OCI-LY1 (cell line): ENCODE data around the gene MEAK7.

Source experiments
- H2AFZ ChIP-seq: fragments of 200-600 bp; sonication (generic), shearing (Covaris generic); 2 replicates; pipeline ENCODE4 v1.6.0; 2014; ENCODE audit warnings: antibody characterized with exemption, mild to moderate bottlenecking, low read length
- H3F3A ChIP-seq: fragments of 200-600 bp; sonication (generic), shearing (Covaris generic); 2 replicates; pipeline ENCODE4 v1.6.0; 2014; ENCODE audit warnings: mild to moderate bottlenecking, antibody characterized with exemption, low read length, moderate library complexity; ENCODE audit not compliant: insufficient read depth
- H3K27ac ChIP-seq: fragments of 200-600 bp; sonication (generic); 2 replicates; pipeline ENCODE4 v1.5.1; 2014; ENCODE audit warnings: low read length, mixed run types, mild to moderate bottlenecking, low read depth; ENCODE audit not compliant: poor library complexity, severe bottlenecking
- H3K27me3 ChIP-seq: fragments of 200-600 bp; sonication (generic); 2 replicates; pipeline ENCODE4 v1.6.0; 2014; ENCODE audit warnings: antibody characterized with exemption, mild to moderate bottlenecking, low read length, moderate library complexity; ENCODE audit not compliant: insufficient read depth
- H3K36me3 ChIP-seq: fragments of 200-600 bp; sonication (generic); 2 replicates; pipeline ENCODE4 v1.6.1; 2014; ENCODE audit warnings: mild to moderate bottlenecking, antibody characterized with exemption, low read length, moderate library complexity, mixed read lengths; ENCODE audit not compliant: insufficient read depth
- H3K4me1 ChIP-seq: fragments of 200-600 bp; sonication (generic); 2 replicates; pipeline ENCODE4 v1.5.1; 2014; ENCODE audit warnings: mild to moderate bottlenecking, low read length, moderate library complexity; ENCODE audit not compliant: insufficient read depth, severe bottlenecking
- H3K4me2 ChIP-seq: fragments of 200-600 bp; sonication (generic), shearing (Covaris generic); 2 replicates; pipeline ENCODE4 v1.6.1; 2014; ENCODE audit warnings: low read length
- H3K4me3 ChIP-seq: fragments of 200-600 bp; sonication (generic); 2 replicates; pipeline ENCODE4 v1.5.1; 2014; ENCODE audit warnings: low read length, low read depth, mild to moderate bottlenecking, mixed read lengths; ENCODE audit not compliant: poor library complexity, severe bottlenecking
- H3K79me2 ChIP-seq: fragments of 200-600 bp; shearing (Covaris generic); 2 replicates; pipeline ENCODE4 v1.6.1; 2016; ENCODE audit warnings: mixed run types, low read length, mixed read lengths; ENCODE audit not compliant: insufficient read depth
- H3K9ac ChIP-seq: fragments of 200-600 bp; sonication (generic), shearing (Covaris generic); 2 replicates; pipeline ENCODE4 v1.6.1; 2014; ENCODE audit warnings: mild to moderate bottlenecking, low read length, mixed read lengths
- H3K9me2 ChIP-seq: fragments of 200-600 bp; sonication (generic), shearing (Covaris generic); 2 replicates; pipeline ENCODE4 v1.6.1; 2014; ENCODE audit warnings: low read depth, mild to moderate bottlenecking, low read length, mixed read lengths
- H3K9me3 ChIP-seq: fragments of 200-600 bp; shearing (Covaris generic); 2 replicates; pipeline ENCODE4 v1.6.1; 2014; ENCODE audit warnings: low read length, mixed read lengths
- H4K20me1 ChIP-seq: fragments of 200-600 bp; sonication (generic), shearing (Covaris generic); 2 replicates; pipeline ENCODE4 v1.6.0; 2016; ENCODE audit warnings: mild to moderate bottlenecking, low read length; ENCODE audit not compliant: insufficient read depth
- CTCF ChIP-seq: fragments of 200-600 bp; sonication (generic), shearing (Covaris generic); IDR thresholded peaks from 2 replicates; pipeline ENCODE4 v1.5.1; 2017; ENCODE audit warnings: mild to moderate bottlenecking, antibody characterized with exemption, low read length, moderate library complexity, mixed read lengths
- EZH2 ChIP-seq: fragments of 200-600 bp; sonication (generic), shearing (Covaris generic); IDR thresholded peaks from 2 replicates; pipeline ENCODE4 v1.8.0; 2017; ENCODE audit warnings: borderline replicate concordance, mixed run types, mild to moderate bottlenecking, antibody characterized with exemption, low read length, moderate library complexity, mixed read lengths

The MEAK7 gene

GRCh38 chr16:84547546-84548061 is 43.1 kb upstream of the MEAK7 start:
- no peaks in the 10 kb centered on the region for H3F3A ChIP-seq
- peaks cover 4% of the 10 kb centered on the region; the same call in 1 of the 2 replicates for H3K27me3 ChIP-seq
- no peaks in the 10 kb centered on the region for H3K9me2 ChIP-seq
- H3K4me3 ChIP-seq, result no peak overlapping the region
- no peaks in the 10 kb centered on the region for H3K9me3 ChIP-seq
- H3K4me2 ChIP-seq, result no peak overlapping the region
- no peak overlapping the region for H3K9ac ChIP-seq
- H3K79me2 ChIP-seq, result no peaks in the 10 kb centered on the region
- no peak overlapping the region for H3K27ac ChIP-seq
- no peak overlapping the region for H2AFZ ChIP-seq
- no peak for TF ChIP-seq CTCF
- TF ChIP-seq EZH2, result no peak
- peaks cover 14% of the 10 kb centered on the region for H3K4me1 ChIP-seq
- no peaks in the 10 kb centered on the region for H4K20me1 ChIP-seq
- H3K36me3 ChIP-seq, result no peaks in the 10 kb centered on the region

DNA sequence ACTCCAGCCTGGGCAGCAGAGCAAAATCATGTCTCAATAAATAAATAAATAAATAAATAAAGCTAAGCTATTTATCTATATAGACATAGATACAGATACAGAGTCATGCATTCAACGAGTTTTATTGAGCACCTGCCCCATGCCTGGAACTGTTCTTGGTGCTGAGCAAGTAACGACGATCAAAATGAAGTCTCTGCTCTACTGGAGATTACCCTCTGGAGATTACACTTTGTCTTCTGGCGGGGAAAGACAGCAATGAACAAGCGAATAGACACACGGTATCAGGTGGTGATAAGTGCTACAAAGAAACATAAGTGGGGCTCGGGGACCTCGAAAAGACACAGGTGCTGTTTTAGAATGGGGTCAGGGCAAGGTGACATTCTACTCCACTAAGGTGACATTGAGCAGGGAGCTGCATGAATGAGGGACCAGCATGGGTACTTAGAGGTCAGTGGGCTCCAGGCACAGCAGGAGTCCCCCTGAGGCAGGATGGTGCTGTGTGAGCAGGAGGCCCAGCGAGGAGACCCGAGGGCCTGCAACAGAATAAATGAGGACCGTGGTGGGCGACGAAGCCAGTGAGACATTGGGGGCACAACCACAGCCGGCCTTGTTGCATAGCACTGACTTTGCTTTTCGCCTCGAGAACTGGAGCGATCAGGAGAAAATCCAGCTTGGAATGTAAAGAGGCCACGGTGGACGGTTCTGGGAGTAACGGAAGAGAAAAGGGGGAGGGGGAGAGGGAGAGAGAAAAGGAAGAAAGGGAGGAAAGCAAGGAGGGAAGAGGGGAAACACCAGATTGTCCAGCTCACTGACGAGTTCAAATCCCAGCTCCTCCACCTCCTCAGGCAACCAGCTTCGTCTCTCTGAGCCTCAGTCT is 42.4 kb upstream of the MEAK7 start:
- no peak overlapping the region for H3K27ac ChIP-seq
- H3K9me3 ChIP-seq, result no peaks in the 10 kb centered on the region
- TF ChIP-seq CTCF (no peak), EZH2 (no peak)
- H3K9ac ChIP-seq, result no peak overlapping the region
- no peak overlapping the region for H3K4me2 ChIP-seq
- peaks cover 4% of the 10 kb centered on the region; the same call in 1 of the 2 replicates for H3K27me3 ChIP-seq
- no peak overlapping the region for H3K4me3 ChIP-seq
- no peaks in the 10 kb centered on the region for H3K36me3 ChIP-seq
- no peaks in the 10 kb centered on the region for H4K20me1 ChIP-seq
- H2AFZ ChIP-seq, result no peak overlapping the region
- H3K9me2 ChIP-seq, result no peaks in the 10 kb centered on the region
- H3F3A ChIP-seq, result no peaks in the 10 kb centered on the region
- no peaks in the 10 kb centered on the region for H3K79me2 ChIP-seq
- H3K4me1 ChIP-seq, result peaks cover 8% of the 10 kb centered on the region

GRCh38 chr16:84545114-84545737 is 40.8 kb upstream of the MEAK7 start:
- Histone ChIP-seq H3K4me2 (no peak overlapping the region), H2AFZ (no peak overlapping the region), H4K20me1 (no peaks in the 10 kb centered on the region), H3K9ac (no peak overlapping the region), H3K27ac (no peak overlapping the region), H3K4me3 (no peak overlapping the region), H3K9me3 (no peaks in the 10 kb centered on the region), H3K79me2 (no peaks in the 10 kb centered on the region), H3K4me1 (peaks cover 6% of the 10 kb centered on the region), H3F3A (no peaks in the 10 kb centered on the region), H3K9me2 (no peaks in the 10 kb centered on the region), H3K36me3 (no peaks in the 10 kb centered on the region), H3K27me3 (peaks cover 4% of the 10 kb centered on the region; the same call in 1 of the 2 replicates)
- TF ChIP-seq EZH2, result no peak
- TF ChIP-seq CTCF, result no peak
